GM23248 (cell line): ENCODE data around the gene DGKH.

Experiments used
- EZH2 ChIP-seq: fragments of 200-600 bp; sonication (generic); IDR thresholded peaks from 2 replicates; pipeline ENCODE4 v1.6.1; 2018; ENCODE audit warnings: antibody characterized with exemption, mild to moderate bottlenecking; ENCODE audit not compliant: insufficient read depth, poor library complexity, severe bottlenecking
- EZH2phosphoT487 ChIP-seq: fragments of 200-600 bp; sonication (generic); IDR thresholded peaks from 2 replicates; pipeline ENCODE4 v1.6.1; 2018; ENCODE audit warnings: antibody characterized with exemption, moderate library complexity, mild to moderate bottlenecking, low read depth; ENCODE audit not compliant: insufficient read depth

GRCh38 chr13:42056583-42056982 is 8.1 kb downstream of the DGKH start:
- TF ChIP-seq EZH2 (no peak), EZH2phosphoT487 (no peak)
